ENCODE data around the gene FTO. TPM values are rescaled to one million over a fixed set of nuclear protein-coding genes. Genes with fewer than 3 reads are reported as not detected.

The FTO gene
- total RNA-seq, 1 experiment from 2014 or later, result 57.4 TPM

GRCh38 chr16:53822936-53823529 is 119.1 kb downstream of the FTO start:
- CTCF ChIA-PET, result interaction anchor here (0.5 to 0.6 kb wide), 2 partner anchors 273 to 1434 kb away, joined by 3 read pairs; no protein-coding TSS in a partner anchor
- Mint-ChIP-seq H3K9me3 (no peaks in the 10 kb centered on the region), H3K36me3 (peaks cover 8% of the 10 kb centered on the region; the same call in 1 of the 2 replicates), H3K27ac (no peak overlapping the region), H3K27me3 (ENCODE audit: low read depth) (no peaks in the 10 kb centered on the region), H3K4me3 (no peak overlapping the region), H3K4me1 (peaks cover 6% of the 10 kb centered on the region; the same call in 1 of the 2 replicates)
- no peak for DNase-seq (ENCODE audit: low spot score)
- POLR2A ChIA-PET, result interaction anchor here (0.5 kb wide), 1 partner anchor 9 kb away, joined by 3 read pairs; no protein-coding TSS in a partner anchor
- no peak for TF ChIP-seq AFF4 (CRISPR knock-in tag; IDR thresholded peaks at IDR 0.05; ENCODE audit: borderline replicate concordance)
- TF ChIP-seq JAZF1 (CRISPR knock-in tag; IDR thresholded peaks at IDR 0.05), result no peak
- no peak for TF ChIP-seq MYBL2 (CRISPR knock-in tag; IDR thresholded peaks at IDR 0.05)
- no peak for TF ChIP-seq IRF1 (CRISPR knock-in tag; IDR thresholded peaks at IDR 0.05)
- TF ChIP-seq ZNF281 (CRISPR knock-in tag; IDR thresholded peaks at IDR 0.05), result no peak
- no peak for TF ChIP-seq FOXK1 (CRISPR knock-in tag; IDR thresholded peaks at IDR 0.05)
- no peak for TF ChIP-seq ATF1 (CRISPR knock-in tag; IDR thresholded peaks at IDR 0.05)
- no peak for TF ChIP-seq NR1H2 (CRISPR knock-in tag; IDR thresholded peaks at IDR 0.05)
- TF ChIP-seq TEAD4 (CRISPR knock-in tag; IDR thresholded peaks at IDR 0.05), result no peak
- no peak for TF ChIP-seq ATF6 (CRISPR knock-in tag; IDR thresholded peaks at IDR 0.05)
- no peak for TF ChIP-seq ZNF263 (CRISPR knock-in tag; IDR thresholded peaks at IDR 0.05; ENCODE audit: low read depth)
- TF ChIP-seq NFATC4 (CRISPR knock-in tag; IDR thresholded peaks at IDR 0.05), result no peak
- TF ChIP-seq PREB (CRISPR knock-in tag; IDR thresholded peaks at IDR 0.05; ENCODE audit: borderline replicate concordance), result no peak
- TF ChIP-seq SOX15 (CRISPR knock-in tag; IDR thresholded peaks at IDR 0.05), result no peak
- no peak for TF ChIP-seq TCF7 (CRISPR knock-in tag; IDR thresholded peaks at IDR 0.05; ENCODE audit: low read depth)
- no peak for TF ChIP-seq GABPB1 (CRISPR knock-in tag; IDR thresholded peaks at IDR 0.05)
- no peak for ATAC-seq
